GM18870 (cell line): ENCODE results near the gene MRFAP1L1.
"Not testable (repeated sequence)": the region's sequence is repeated elsewhere in the genome, so short reads cannot be mapped to it uniquely, and the experiment has no call there.

Source experiments
- ATAC-seq: cut with Tn5 transposase; IDR thresholded peaks from one replicate; pipeline ENCODE4 v1.9.1; 2021; ENCODE audit warnings: moderate library complexity; ENCODE audit not compliant: unreplicated experiment

MRFAP1L1 gene

DNA sequence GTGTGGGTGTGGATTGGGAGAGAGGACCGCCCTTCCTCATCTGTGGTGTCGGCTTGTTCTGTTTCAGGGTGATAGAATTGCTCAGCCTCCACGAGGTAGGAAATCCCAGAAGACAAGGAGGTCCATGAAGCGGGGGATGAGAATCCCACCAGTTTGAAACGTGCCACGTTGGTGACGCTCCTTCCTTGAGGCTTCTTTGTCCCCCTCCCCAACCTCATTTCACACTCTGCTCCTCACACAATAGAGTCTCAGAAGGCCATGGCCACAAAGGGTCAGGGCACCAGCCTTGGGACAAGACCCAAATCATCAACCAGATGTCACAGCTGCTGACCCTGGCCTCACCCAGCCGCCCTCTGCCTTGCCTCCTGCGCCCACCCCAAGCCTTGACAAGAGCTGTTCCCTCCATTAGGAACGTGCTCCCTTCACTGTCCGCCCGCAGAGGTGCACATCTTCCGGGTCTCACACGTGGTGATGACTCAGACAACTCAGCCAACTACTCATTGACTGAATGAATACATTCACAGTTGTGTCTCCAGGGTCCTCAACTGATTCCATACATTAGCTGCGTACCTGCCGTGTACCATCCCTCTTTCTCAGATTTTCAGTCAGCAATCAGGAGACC is 24.6 kb upstream of the MRFAP1L1 start:
- no peak for ATAC-seq

DNA sequence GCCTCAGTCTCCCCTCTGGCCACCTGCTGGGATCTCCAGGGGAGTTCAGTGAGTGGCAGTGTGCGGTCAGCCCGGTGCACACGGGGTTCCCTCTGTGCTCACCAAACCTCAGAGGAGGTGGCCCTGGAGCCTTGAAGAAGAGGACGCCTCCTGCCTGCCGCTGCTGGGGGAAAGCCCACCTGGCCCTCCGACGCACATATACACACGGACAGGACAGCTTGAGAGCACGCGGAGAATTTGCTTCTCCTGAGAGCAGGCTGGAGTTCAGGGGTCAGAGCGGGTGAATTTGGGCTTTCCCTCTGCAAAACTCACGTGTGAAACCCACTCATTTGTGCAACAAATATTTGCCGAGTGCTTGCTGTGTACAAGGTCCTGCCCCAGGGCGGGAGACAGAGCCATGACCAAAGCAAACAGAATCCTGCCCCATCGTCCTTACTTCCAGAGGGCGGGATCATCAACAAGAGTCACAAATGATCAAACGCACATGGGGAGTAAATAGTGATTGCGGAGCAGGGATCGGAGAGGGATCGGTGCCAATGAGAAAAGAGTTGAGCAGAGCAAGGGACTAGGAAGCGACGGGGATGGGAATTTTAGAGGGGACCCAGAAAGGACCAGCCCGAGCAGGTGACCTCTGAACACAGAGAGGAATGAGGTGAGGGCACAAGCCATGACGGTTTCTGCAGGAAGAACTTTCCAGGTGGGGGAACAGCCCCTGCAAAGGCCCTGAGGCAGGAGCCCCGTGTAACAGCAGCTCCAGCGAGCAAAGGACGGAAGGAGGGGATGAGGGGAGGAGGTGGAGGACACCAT is 23.9 kb upstream of the MRFAP1L1 start:
- no peak for ATAC-seq

GRCh38 chr4:6732441-6733357 is 23.0 kb upstream of the MRFAP1L1 start:
- ATAC-seq, result no peak

GRCh38 chr4:6731780-6732179 is 22.1 kb upstream of the MRFAP1L1 start:
- ATAC-seq, result no peak

- ATAC-seq, result no peak
These were observed 21.6 kb upstream of the MRFAP1L1 start for GRCh38 chr4:6731318-6731675.

DNA sequence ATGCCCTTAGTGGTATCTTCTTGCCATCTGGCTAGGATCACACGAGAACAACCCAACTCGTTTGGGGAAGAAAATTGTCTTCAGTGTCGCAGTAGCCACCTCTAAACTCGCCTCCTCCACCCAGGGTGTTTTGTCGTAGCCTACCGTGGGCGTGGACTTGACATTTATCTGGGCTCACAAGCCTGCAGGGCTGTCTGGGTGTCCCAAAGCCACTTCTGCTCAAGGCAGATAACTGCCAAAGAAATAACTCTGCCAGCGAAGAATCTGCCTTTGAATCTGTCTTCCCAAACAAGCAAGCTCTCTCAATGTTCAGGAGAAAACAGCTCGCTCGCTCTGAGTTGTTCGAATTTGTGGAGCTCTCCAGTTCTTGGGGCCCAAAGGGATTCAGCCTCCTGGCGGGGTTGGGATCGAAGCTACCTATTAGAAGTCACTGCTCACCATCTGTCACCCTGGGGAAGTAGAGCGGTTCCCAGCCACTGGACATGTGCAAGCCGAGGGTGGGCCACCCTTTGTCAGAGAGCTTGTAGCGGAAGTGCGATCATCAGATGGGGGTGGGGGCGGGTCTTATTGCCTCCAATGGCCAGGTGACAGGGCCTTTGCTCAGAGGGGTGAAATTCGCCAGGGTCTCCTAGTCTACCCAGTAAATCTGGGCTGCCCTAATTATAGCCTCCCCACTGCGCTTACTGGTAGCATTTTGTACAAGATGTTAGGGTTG is 21.1 kb upstream of the MRFAP1L1 start:
- no peak for ATAC-seq

GRCh38 chr4:6728320-6729029 is 18.8 kb upstream of the MRFAP1L1 start:
- no peak for ATAC-seq

DNA sequence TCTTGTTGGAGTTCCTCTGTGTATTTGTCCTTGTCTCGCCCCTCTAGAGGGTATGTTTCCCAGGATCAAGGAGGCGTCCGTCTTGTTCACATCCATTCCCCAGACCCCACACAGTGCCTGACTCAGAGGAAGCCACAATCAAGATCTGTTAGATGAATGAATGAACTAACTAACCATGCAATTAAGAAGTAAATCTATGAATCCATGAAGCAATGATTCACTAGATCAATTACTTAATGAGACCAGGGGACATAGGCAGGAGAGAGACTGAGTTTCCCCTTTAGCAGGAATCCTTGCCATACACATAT is 18.2 kb upstream of the MRFAP1L1 start:
- no peak for ATAC-seq

DNA sequence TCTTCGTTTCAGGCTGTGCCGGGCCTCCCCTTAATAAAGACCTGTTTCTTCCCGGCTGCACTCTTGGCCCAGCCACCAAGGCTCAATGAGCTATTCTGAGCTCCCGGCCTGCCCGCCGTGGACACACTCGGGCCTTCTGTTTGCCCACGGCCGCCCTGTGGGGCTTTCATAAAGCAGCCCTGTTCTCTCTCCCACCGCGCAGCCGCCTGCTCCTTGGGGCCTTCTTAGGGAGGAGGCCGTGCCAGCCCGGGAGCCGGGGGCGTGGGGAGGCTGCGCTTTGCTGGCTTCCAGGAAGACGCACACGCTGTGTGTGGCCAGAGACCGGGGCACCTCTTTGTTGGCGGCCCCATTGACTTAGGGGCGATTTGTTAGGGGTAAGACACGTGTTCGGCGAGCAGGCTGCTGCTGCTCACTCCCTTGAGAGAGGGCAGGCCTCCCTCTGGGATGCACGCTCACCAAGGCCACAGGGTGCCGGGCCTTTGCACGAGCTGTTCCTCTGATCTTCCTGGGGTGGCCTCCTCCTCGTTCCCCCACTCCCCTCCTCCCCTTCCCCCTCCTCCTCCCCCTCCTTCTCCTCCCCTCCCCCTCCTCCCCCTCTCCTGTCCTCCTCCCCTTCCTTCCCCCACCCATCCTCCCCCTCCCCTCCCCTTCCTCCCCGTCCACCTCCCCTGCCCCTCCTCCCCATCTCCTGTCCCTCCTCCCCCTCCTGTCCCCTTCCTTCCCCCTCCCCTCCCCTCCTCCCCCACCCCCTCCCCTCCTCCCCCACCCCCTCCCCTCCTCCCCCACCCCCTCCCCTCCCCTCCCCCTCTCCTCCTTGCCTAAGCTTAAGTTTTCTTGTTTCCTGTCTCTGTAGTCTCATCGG is 17.6 kb upstream of the MRFAP1L1 start:
- ATAC-seq, result no peak

DNA sequence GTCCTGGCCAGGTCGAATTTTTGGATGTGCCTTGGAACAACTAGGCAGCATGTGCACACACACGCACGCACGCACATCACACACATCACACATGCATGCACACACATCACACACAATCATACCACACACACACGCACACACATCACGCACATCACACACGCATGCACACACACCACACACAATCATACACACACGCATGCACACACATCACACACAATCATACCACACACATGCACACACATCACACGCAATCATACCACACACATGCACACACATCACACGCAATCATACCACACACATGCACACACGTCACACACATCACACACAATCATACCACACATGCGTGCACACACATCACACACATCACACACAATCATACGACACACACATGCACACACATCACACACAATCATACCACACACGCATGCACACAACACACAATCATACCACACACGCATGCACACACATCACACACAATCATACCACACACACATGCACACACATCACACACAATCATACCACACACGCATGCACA is 15.8 kb upstream of the MRFAP1L1 start:
- ATAC-seq, result not testable (repeated sequence)

GRCh38 chr4:6724421-6725111 is 14.9 kb upstream of the MRFAP1L1 start:
- no peak for ATAC-seq

GRCh38 chr4:6723851-6724250 is 14.2 kb upstream of the MRFAP1L1 start:
- no peak for ATAC-seq

DNA sequence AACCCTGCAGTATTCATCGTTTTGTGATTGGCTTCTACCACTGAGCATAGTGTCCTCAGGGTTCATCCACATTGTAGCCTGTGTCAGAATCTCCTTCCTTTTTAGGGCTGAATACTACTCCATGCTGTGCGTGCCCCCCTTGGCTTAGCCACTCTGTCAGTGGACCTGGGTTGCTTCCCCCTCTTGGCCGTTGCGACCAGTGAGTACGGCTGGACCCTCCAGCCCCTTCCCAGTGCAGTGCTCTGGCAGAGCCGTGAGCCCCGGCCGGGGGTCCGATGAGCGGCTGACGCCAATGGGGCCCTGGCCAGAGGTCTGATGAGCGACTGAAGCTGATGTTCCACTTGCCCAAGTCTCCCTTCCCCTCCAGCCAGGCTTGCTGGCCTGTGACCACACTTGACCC is 13.2 kb upstream of the MRFAP1L1 start:
- ATAC-seq, result no peak

DNA sequence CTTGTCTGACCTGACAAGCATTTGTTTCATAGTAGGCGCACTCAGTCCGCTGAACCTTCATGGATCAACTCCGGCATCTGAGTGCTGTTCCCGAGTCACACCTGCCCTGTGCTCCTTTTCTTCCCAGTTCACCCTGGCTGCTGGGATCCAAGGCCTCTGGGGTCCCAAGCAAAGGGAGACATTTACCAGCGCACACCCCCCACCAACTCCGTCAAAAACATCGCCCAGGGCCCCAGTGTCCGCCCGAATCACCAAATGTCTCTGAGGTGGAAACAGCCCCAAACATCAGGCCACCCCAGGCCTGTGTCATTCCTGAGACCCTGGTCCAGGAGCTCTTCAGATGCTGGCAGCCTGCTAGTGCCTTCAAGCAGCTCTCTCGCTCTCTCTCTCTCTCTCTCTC is 11.5 kb upstream of the MRFAP1L1 start:
- no peak for ATAC-seq

DNA sequence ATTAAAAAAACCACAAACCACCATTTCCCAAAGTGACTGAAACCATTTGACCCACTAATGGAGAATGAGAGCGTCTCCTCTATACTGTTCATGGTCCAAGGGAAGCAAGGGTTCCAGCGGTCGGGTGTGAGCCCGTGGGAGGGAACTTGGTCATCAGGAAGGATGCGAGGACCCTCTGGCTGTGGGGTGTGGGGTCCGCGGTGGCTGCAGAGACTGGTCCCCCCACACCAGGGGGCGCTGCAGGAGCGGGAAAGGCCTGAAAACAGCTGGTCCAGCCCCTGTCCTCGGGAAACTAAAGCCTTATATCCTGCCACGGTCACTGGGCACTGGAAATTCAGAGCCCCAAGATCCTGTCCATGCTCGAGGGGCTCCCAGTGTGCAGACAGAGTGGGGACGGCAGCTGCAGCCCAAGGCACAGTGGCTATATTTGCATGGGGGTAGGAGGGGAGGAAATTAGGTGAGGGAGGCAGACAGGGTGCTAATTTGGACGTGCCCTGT is 10.6 kb upstream of the MRFAP1L1 start:
- no peak for ATAC-seq

DNA sequence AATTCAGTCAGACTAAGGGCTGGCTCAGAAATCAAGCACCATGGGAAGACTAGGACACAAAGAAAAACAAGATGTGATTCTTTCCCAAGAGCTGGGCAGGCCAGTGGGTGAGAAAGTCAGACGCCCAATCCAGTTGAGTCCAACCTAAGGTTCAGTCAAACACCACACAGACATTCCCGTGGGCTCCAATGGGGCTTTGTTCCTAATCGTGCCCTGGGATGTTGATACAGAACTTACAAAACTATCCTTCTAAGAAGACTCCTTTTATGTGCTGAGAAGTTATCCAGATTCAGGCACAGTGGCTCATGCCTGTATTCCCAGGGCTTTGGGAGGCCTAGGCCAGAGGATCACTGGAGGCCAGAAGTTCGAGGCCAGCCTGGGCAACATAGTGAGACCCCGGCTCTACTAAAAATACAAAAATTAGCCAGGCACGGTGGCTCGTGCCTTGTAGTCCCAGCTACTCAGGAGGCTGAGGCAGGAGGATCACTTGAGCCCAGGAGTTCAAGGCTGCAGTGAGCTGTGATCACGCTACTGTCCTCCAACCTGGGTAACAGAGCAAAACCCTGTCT is 10.0 kb upstream of the MRFAP1L1 start:
- ATAC-seq, result no peak

DNA sequence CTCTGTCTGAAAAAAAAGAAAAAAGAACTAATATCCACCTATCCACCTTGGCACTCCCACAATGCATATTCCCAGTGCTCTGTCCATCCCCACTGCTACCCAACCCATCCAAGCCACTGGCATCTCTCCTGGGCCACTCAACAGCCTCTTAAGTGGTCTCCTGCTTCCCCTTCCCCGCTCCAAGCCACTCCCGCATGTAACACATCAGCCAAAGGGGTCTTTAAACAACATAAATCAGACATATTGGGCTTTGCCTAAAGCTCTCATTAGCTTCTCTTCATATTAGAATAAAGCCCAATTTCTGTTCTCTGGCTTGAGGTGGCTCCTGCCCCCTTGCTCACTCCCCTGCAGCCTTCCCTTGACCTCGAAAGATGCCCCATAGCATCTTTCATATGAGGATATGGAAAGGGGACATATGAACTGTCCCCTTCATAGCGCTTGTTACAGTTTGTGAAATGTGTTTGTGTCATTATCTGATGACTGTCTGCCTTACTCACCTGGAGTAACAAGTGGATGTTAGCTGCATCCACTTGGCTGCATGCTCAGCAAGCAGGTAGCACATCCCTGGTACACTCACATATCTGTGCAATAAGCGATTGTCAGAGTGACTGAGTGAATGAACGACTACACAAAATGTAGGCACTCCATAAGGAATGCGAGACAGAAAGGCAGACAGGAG is 9.4 kb upstream of the MRFAP1L1 start:
- ATAC-seq, result no peak
